GM21360 (cell line): Measurements from ENCODE around the gene NUBP2.

Experiments
- ATAC-seq: cut with Tn5 transposase; IDR thresholded peaks from one replicate; pipeline ENCODE4 v1.9.1; 2021; ENCODE audit warnings: mild to moderate bottlenecking, moderate library complexity; ENCODE audit not compliant: unreplicated experiment

Gene NUBP2

GRCh38 chr16:1800701-1801100 lies 17.9 kb downstream of the NUBP2 start:
- no peak for ATAC-seq

GRCh38 chr16:1807626-1808025 lies 24.9 kb downstream of the NUBP2 start:
- ATAC-seq, result no peak

- ATAC-seq, result no peak
These were observed 25.9 kb downstream of the NUBP2 start for GRCh38 chr16:1808691-1809090.

GRCh38 chr16:1809281-1809801 lies 26.6 kb downstream of the NUBP2 start:
- ATAC-seq, result no peak

GRCh38 chr16:1810106-1810505 lies 27.3 kb downstream of the NUBP2 start:
- no peak for ATAC-seq

- ATAC-seq, result no peak
These were observed 27.8 kb downstream of the NUBP2 start for GRCh38 chr16:1810536-1810935.

GRCh38 chr16:1812732-1813163 lies 30.0 kb downstream of the NUBP2 start:
- ATAC-seq, result no peak

- no peak for ATAC-seq
These were observed 32.7 kb downstream of the NUBP2 start for GRCh38 chr16:1815461-1815860.

- ATAC-seq, result no peak
These were observed 33.9 kb downstream of the NUBP2 start for GRCh38 chr16:1816396-1817275.

GRCh38 chr16:1817276-1817589 lies 34.5 kb downstream of the NUBP2 start:
- no peak for ATAC-seq

- ATAC-seq, result no peak
These were observed 35.0 kb downstream of the NUBP2 start for GRCh38 chr16:1817716-1818115.

- ATAC-seq, result no peak
These were observed 35.6 kb downstream of the NUBP2 start for GRCh38 chr16:1818204-1818872.

GRCh38 chr16:1818873-1819525 lies 36.2 kb downstream of the NUBP2 start:
- no peak for ATAC-seq

GRCh38 chr16:1819611-1820010 lies 36.9 kb downstream of the NUBP2 start:
- ATAC-seq, result no peak

- no peak for ATAC-seq
These were observed 37.6 kb downstream of the NUBP2 start for GRCh38 chr16:1820096-1820945.

GRCh38 chr16:1820946-1821290 lies 38.2 kb downstream of the NUBP2 start:
- ATAC-seq, result no peak

- ATAC-seq, result no peak
These were observed 39.3 kb downstream of the NUBP2 start for GRCh38 chr16:1821861-1822611.

GRCh38 chr16:1822801-1823200 lies 40.0 kb downstream of the NUBP2 start:
- no peak for ATAC-seq

- ATAC-seq, result no peak
These were observed 41.1 kb downstream of the NUBP2 start for GRCh38 chr16:1823821-1824220.

- no peak for ATAC-seq
These were observed 42.7 kb downstream of the NUBP2 start for GRCh38 chr16:1825381-1825863.
